ENCODE measurements around the gene PTPRE.

GRCh38 chr10:128051548-128051947 lies 144.6 kb downstream of the PTPRE start:
- no peak for TF ChIP-seq REST (IDR thresholded peaks at IDR 0.05; ENCODE audit: low read depth, low read length)
- no peak for TF ChIP-seq TEAD4 (IDR thresholded peaks at IDR 0.05; ENCODE audit: borderline replicate concordance, insufficient read depth)
- no peak for TF ChIP-seq CTCF (IDR thresholded peaks at IDR 0.05)
- no peak for TF ChIP-seq SMC3 (IDR thresholded peaks at IDR 0.05; ENCODE audit: low read depth, low read length)
- no peak for TF ChIP-seq TAF1 (IDR thresholded peaks at IDR 0.05; ENCODE audit: borderline replicate concordance, low read depth, low read length)
- no peak for TF ChIP-seq EP300 (IDR thresholded peaks at IDR 0.05; ENCODE audit: borderline replicate concordance in 1 of 2, low read depth in 1 of 2, low read length in 1 of 2)
- TF ChIP-seq POLR2AphosphoS5 (IDR thresholded peaks at IDR 0.05; ENCODE audit: low read depth, low read length) = no peak
